Neural crest cell (in vitro differentiated cells): Measurements from ENCODE around the gene PTPRCAP. TPM values are rescaled to one million over a fixed set of nuclear protein-coding genes. Genes with fewer than 3 reads are reported as not detected.
"Not testable (repeated sequence)": the region's sequence is repeated elsewhere in the genome, so short reads cannot be mapped to it uniquely, and the experiment has no call there.

Experiments used
- DNase-seq: peaks from one replicate; pipeline ENCODE4 v3.0.0; 2021; ENCODE audit warnings: low read depth, mixed read lengths, low spot score
- H3K27ac Mint-ChIP-seq: one replicate; pipeline ENCODE4 v1.8.0; 2021; ENCODE audit warnings: mild to moderate bottlenecking, mixed read lengths; ENCODE audit not compliant: unreplicated experiment
- H3K27me3 Mint-ChIP-seq: 2 replicates; pipeline ENCODE4 v1.8.0; 2021; ENCODE audit warnings: low read depth, mild to moderate bottlenecking, mixed read lengths
- H3K36me3 Mint-ChIP-seq: 2 replicates; pipeline ENCODE4 v1.8.0; 2021; ENCODE audit warnings: low read depth, mild to moderate bottlenecking, mixed read lengths
- H3K4me1 Mint-ChIP-seq: 2 replicates; pipeline ENCODE4 v1.8.0; 2021; ENCODE audit warnings: mixed read lengths
- H3K4me3 Mint-ChIP-seq: one replicate; pipeline ENCODE4 v1.8.0; 2021; ENCODE audit warnings: mild to moderate bottlenecking, mixed read lengths
- H3K9me3 Mint-ChIP-seq: 2 replicates; pipeline ENCODE4 v1.8.0; 2021; ENCODE audit warnings: mixed read lengths
- total RNA-seq: library from RNA; stranded (reverse); gene quantifications from 2 replicates; pipeline ENCODE4 v1.2.1, GENCODE V29; 2021
- TF ChIP-seq, protein P1 (sequence below): fragments of 200-600 bp; sonication (generic); conservative IDR thresholded peaks from 2 replicates; pipeline ENCODE4 v1.5.0; 2021; ENCODE audit warnings: antibody characterized with exemption, mild to moderate bottlenecking

PTPRCAP gene
- total RNA-seq, 1 donor from 2014 or later = 0.84 TPM

DNA sequence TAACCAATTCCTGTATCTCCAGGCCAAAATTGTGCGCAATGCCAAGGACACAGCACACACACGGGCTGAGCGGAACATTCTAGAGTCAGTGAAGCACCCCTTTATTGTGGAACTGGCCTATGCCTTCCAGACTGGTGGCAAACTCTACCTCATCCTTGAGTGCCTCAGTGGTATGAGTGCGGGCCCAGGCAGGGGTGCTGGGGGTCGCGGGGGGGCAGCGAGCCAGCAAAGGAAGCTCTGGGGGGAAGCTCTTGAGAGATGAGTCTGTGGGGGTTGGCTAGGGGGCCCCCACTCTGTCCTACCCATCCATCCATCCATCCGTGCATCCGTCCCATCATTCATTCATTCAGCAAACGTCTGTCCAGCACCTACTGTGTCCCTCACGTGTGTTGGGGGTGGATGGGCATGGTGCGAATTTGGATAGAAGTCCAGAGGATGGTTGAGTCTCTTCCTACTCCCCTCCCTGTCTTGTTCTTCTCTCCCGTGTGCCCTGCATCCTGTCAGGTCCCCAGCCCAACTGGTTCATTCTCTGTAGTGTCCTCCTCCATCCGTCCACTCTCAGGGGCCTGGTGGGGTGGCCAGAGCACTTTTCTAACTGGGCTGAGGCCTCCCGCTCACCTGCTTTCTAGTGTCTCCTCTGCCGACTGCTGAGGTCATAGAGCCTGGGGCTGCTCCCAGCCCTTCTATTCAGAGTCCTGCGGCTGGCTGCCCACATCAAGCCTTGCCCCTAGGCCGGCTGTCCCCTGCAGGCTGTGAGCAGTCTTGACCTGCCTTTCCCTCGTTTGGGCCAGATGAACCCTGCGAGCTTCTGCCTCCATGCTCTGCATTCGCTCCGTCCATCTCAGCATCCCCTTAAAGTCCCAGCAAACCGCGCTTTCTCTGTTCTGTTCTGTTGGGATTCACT is 5.9 kb downstream of the PTPRCAP start:
- peak overlapping the region; percentile 85 for H3K27ac Mint-ChIP-seq
- no peaks in the 10 kb centered on the region for H3K36me3 Mint-ChIP-seq
- no peaks in the 10 kb centered on the region for H3K27me3 Mint-ChIP-seq
- H3K9me3 Mint-ChIP-seq = no peaks in the 10 kb centered on the region
- no peak for DNase-seq
- peak overlapping the region; percentile 81 for H3K4me3 Mint-ChIP-seq
- TF ChIP-seq, protein P1, sequence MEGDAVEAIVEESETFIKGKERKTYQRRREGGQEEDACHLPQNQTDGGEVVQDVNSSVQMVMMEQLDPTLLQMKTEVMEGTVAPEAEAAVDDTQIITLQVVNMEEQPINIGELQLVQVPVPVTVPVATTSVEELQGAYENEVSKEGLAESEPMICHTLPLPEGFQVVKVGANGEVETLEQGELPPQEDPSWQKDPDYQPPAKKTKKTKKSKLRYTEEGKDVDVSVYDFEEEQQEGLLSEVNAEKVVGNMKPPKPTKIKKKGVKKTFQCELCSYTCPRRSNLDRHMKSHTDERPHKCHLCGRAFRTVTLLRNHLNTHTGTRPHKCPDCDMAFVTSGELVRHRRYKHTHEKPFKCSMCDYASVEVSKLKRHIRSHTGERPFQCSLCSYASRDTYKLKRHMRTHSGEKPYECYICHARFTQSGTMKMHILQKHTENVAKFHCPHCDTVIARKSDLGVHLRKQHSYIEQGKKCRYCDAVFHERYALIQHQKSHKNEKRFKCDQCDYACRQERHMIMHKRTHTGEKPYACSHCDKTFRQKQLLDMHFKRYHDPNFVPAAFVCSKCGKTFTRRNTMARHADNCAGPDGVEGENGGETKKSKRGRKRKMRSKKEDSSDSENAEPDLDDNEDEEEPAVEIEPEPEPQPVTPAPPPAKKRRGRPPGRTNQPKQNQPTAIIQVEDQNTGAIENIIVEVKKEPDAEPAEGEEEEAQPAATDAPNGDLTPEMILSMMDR = no peak
- peaks cover 8% of the 10 kb centered on the region for H3K4me1 Mint-ChIP-seq

DNA sequence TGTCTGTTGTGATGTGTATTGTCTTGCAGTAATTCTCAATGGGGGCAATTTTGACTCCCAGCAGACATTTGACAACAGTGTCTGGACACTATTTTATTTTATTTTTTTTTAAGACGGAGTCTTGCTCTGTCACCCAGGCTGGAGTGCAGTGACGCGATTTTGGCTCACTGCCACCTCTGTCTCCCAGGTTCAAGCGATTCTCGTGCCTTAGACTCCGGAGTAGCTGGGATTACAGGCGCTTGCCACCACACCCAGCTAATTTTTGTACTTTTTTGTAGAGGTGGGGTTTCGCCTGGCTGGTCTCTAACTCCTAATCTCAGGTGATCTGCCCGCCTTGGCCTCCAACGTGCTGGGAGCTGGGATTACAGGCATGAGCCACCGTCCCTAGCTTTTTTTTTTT is 7.8 kb downstream of the PTPRCAP start:
- Mint-ChIP-seq H3K4me3 (peak overlapping the region; percentile 89), H3K27me3 (no peaks in the 10 kb centered on the region), H3K4me1 (peaks cover 8% of the 10 kb centered on the region), H3K36me3 (no peaks in the 10 kb centered on the region), H3K27ac (no peak overlapping the region), H3K9me3 (no peaks in the 10 kb centered on the region)
- no peak for DNase-seq
- TF ChIP-seq, protein P1 = no peak

DNA sequence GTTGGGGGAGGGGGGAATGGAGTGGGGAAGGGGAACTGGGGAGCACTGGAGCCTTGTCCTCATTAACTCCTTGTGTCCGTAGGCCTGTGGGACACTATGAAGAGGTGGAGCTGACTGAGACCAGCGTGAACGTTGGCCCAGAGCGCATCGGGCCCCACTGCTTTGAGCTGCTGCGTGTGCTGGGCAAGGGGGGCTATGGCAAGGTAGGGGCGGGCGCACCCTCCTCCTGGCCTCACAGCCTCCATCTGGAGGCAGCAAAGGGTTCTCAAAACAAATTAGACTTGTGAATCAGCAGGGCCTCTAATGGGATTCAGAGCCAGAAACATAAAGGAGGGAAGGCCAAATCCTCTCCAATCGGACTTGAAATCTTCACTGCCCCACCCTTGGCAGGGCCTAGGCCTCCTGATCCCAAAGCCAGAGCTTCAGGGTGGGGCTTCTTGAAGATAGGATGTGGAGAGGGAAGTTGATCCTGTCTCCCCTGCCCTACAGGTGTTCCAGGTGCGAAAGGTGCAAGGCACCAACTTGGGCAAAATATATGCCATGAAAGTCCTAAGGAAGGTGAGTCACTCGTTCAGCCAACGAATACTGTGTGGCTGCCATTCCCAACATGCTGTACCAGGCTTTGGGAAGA is 8.3 kb downstream of the PTPRCAP start:
- no peak for DNase-seq
- TF ChIP-seq, protein P1 = no peak
- peak overlapping the region; percentile 98 for H3K27ac Mint-ChIP-seq
- no peaks in the 10 kb centered on the region for H3K36me3 Mint-ChIP-seq
- H3K27me3 Mint-ChIP-seq = no peaks in the 10 kb centered on the region
- H3K9me3 Mint-ChIP-seq = no peaks in the 10 kb centered on the region
- peak overlapping the region; percentile 89 for H3K4me3 Mint-ChIP-seq
- H3K4me1 Mint-ChIP-seq = peaks cover 8% of the 10 kb centered on the region

DNA sequence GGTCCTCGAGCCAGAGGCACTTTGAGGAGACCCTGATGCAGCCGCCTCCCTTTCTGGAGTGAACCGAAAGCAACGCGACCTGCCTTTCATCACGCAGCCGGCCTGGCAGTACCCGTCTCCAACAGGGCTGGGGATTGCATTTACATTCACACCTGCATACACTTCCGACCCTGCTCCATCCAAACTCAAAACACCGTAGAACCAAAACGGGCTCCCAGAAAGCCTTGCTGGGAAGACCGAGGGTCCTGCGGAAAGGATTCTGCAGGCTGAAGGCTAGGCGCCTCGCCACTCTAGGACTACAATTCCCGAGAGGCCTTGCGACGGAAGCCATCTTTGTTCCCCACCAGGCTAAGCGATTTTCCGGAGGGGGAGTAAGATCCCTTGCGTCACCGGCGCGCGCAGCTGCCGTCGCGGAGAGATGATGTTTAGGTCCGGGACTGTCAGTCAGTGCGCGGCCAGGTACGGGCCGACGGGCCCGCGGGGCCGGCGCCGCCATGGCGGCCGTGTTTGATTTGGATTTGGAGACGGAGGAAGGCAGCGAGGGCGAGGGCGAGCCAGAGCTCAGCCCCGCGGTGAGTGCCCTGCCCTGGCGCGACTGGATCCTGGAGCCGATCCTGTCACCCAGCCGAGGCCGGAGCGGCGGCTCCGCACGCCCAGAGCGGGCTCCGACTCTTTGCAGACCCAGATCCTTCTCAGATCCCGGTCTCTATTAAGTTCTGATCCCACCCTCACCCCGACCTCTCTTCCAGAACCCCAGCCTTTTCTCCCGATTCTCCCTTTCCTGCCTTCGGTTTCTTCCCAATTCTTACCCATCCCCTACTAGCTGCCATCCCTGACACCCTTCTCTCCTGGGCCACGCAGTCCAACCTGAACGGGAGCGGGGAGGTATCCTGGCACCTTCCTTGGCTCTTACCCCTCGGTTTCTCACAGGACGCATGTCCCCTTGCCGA is 9.2 kb downstream of the PTPRCAP start, which contains the start of gene RPS6KB2:
Gene RPS6KB2, plus strand, starts transcription at position 443 of the 950 bp plus-strand sequence. Its CDS starts 52 bp downstream, at position 495.
- Mint-ChIP-seq H3K4me3 (peak within 1 kb of the TSS; percentile 89), H3K4me1 (peaks cover 8% of the 10 kb centered on the region)
- DNase-seq = peak; percentile 98

DNA sequence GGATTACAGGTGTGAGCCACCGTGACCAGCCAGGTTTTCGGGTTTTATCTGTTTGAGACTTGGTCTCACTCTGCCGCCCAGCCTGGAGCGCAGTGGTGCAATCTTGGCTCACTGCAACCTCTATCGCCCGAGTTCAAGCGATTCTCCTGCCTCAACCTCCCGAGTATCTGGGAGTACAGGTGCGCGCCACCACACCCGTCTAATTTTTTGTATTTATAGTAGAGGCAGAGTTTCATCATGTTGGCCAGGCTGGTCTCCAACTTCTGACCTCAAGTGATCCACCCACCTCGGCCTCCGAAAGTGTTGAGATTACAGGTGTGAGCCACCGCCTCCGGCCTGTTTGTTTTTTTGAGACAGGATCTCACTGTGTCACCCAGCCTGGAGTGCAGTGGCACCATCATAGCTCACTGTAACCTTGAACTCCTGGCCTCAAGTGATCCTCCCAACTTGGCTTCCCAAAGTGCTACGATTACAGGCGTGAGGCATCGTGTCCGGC is 10.1 kb downstream of the PTPRCAP start:
- H3K27ac Mint-ChIP-seq = peak overlapping the region; percentile 45
- H3K4me3 Mint-ChIP-seq = peak overlapping the region; percentile 89
- not testable (repeated sequence) for H3K36me3 Mint-ChIP-seq, H3K27me3 Mint-ChIP-seq, H3K9me3 Mint-ChIP-seq, DNase-seq
- peaks cover 15% of the 10 kb centered on the region for H3K4me1 Mint-ChIP-seq

More for the DNA sequence above, 9.2 kb downstream of the PTPRCAP start, which contains the start of gene RPS6KB2:
- Mint-ChIP-seq H3K27me3 (no peaks in the 10 kb centered on the region), H3K9me3 (no peaks in the 10 kb centered on the region), H3K27ac (peak within 1 kb of the TSS; percentile 98), H3K36me3 (no peaks in the 10 kb centered on the region)
- TF ChIP-seq, protein P1 = no peak
